ENCODE data around the gene CIZ1. TPM values are rescaled to one million over a fixed set of nuclear protein-coding genes. Genes with fewer than 3 reads are reported as not detected.

The CIZ1 gene
- total and polyA plus RNA-seq, 2 donors from 2014 or later, result 48.1 to 89.9 TPM

- no peak for TF ChIP-seq CTCF (IDR thresholded peaks at IDR 0.05; ENCODE audit: borderline replicate concordance, extremely low read depth, insufficient read depth)
- no peak overlapping the region for H3K4me3 ChIP-seq (ENCODE audit: low read length in 3 of 3)
- DNase-seq (no peak), FAIRE-seq (no peak)
- H3K27me3 ChIP-seq (ENCODE audit: control insufficient read depth, insufficient read depth, low read length), result no peaks in the 10 kb centered on the region
- no peaks in the 10 kb centered on the region for H3K36me3 ChIP-seq (ENCODE audit: control insufficient read depth in 2 of 3, insufficient read depth in 3 of 3, low read length in 3 of 3)
- H3K4me1 ChIP-seq (ENCODE audit: control insufficient read depth in 2 of 3, insufficient read depth in 2 of 3, low read depth in 1 of 3, low read length in 3 of 3), result peaks cover 0 to 19% (median 7%) of the 10 kb centered on the region in 3 donors
- no peak overlapping the region for H3K9ac ChIP-seq (ENCODE audit: low read length in 3 of 3)
- H3K9me3 ChIP-seq (ENCODE audit: control insufficient read depth in 2 of 3, insufficient read depth in 1 of 3, low read length in 3 of 3), result no peaks in the 10 kb centered on the region
- intact Hi-C loops (cut with DNase I), result no loop called here
- no peak overlapping the region for H3K27ac ChIP-seq (ENCODE audit: low read depth in 2 of 2, low read length in 2 of 2)
These were observed 23.5 kb upstream of the CIZ1 start for GRCh38 chr9:128214571-128215490.

GRCh38 chr9:128213746-128214497 is 22.6 kb upstream of the CIZ1 start:
- peak in 2 of 5 donors; percentile 37 to 50 for DNase-seq
- Histone ChIP-seq H3K9ac (ENCODE audit: low read length in 3 of 3) (no peak overlapping the region), H3K9me3 (ENCODE audit: control insufficient read depth in 2 of 3, insufficient read depth in 1 of 3, low read length in 3 of 3) (no peaks in the 10 kb centered on the region), H3K36me3 (ENCODE audit: control insufficient read depth in 2 of 3, insufficient read depth in 3 of 3, low read length in 3 of 3) (no peaks in the 10 kb centered on the region), H3K27ac (ENCODE audit: low read depth in 2 of 2, low read length in 2 of 2) (no peak overlapping the region), H3K27me3 (ENCODE audit: control insufficient read depth, insufficient read depth, low read length) (no peaks in the 10 kb centered on the region), H3K4me3 (ENCODE audit: low read length in 3 of 3) (no peak overlapping the region), H3K4me1 (ENCODE audit: control insufficient read depth in 2 of 3, insufficient read depth in 2 of 3, low read depth in 1 of 3, low read length in 3 of 3) (peaks cover 0 to 17% (median 7%) of the 10 kb centered on the region in 3 donors)
- no peak for FAIRE-seq
- TF ChIP-seq CTCF (IDR thresholded peaks at IDR 0.05; ENCODE audit: borderline replicate concordance, extremely low read depth, insufficient read depth), result no peak
- intact Hi-C loops (cut with DNase I), result no loop called here

DNA sequence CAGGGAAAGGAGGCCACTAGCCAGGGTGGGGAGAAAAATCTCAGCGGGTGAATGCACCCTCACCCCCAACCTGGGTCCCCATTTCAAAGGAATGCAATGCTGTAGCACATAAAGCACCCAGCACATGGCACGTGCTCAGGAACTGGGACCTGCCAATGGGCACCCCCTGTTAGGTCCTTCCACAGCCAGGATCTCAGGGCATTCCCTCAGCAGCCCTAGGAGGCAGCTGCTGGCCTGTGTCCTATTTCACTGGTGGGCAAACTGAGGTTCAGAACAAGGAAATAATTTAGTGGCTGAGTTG is 20.6 kb upstream of the CIZ1 start:
- Histone ChIP-seq H3K27me3 (ENCODE audit: control insufficient read depth, insufficient read depth, low read length) (no peaks in the 10 kb centered on the region), H3K27ac (ENCODE audit: low read depth in 2 of 2, low read length in 2 of 2) (peak overlapping the region; percentile 51 to 58), H3K36me3 (ENCODE audit: control insufficient read depth in 2 of 3, insufficient read depth in 3 of 3, low read length in 3 of 3) (no peaks in the 10 kb centered on the region), H3K4me3 (ENCODE audit: low read length in 3 of 3) (no peak overlapping the region), H3K4me1 (ENCODE audit: control insufficient read depth in 2 of 3, insufficient read depth in 2 of 3, low read depth in 1 of 3, low read length in 3 of 3) (peaks cover 0 to 9% (median 7%) of the 10 kb centered on the region in 3 donors), H3K9ac (ENCODE audit: low read length in 3 of 3) (no peak overlapping the region), H3K9me3 (ENCODE audit: control insufficient read depth in 2 of 3, insufficient read depth in 1 of 3, low read length in 3 of 3) (no peaks in the 10 kb centered on the region)
- FAIRE-seq (no peak), DNase-seq (peak in 1 of 5 donors; percentile 21)
- no peak for TF ChIP-seq CTCF (IDR thresholded peaks at IDR 0.05; ENCODE audit: borderline replicate concordance, extremely low read depth, insufficient read depth)
- intact Hi-C loops (cut with DNase I), result no loop called here

All from kidney (tissue), 14 donors.